Duodenal mucosa (tissue), 2 donors: ENCODE data around the gene DGCR6L.
"Not testable (repeated sequence)": the region's sequence is repeated elsewhere in the genome, so short reads cannot be mapped to it uniquely, and the experiment has no call there.

Source experiments
- H3K27ac ChIP-seq: one replicate; pipeline ENCODE4 v1.7.0; 2013; ENCODE audit warnings: low read depth, low read length
- H3K27me3 ChIP-seq, 2 donors: one replicate each; pipeline ENCODE4 v1.7.0; 2013; ENCODE audit warnings: low read length in 2 of 2, control low read depth in 1 of 2; ENCODE audit not compliant: insufficient read depth in 2 of 2, control insufficient read depth in 1 of 2
- H3K36me3 ChIP-seq, 2 donors: one replicate each; pipeline ENCODE4 v1.7.0; 2013; ENCODE audit warnings: low read length in 2 of 2, control low read depth in 1 of 2; ENCODE audit not compliant: insufficient read depth in 2 of 2, control insufficient read depth in 1 of 2
- H3K4me1 ChIP-seq, 2 donors: one replicate each; pipeline ENCODE4 v1.7.0; 2013; ENCODE audit warnings: low read length in 2 of 2, control low read depth in 1 of 2; ENCODE audit not compliant: insufficient read depth in 2 of 2, control insufficient read depth in 1 of 2
- H3K4me3 ChIP-seq, 2 donors: one replicate each; pipeline ENCODE4 v1.7.0; 2013; ENCODE audit warnings: low read length in 2 of 2, low read depth in 1 of 2
- H3K9ac ChIP-seq, 2 donors: one replicate each; pipeline ENCODE4 v1.7.0; 2013; ENCODE audit warnings: low read length in 2 of 2, low read depth in 1 of 2
- H3K9me3 ChIP-seq, 2 donors: one replicate each; pipeline ENCODE4 v1.7.0; 2013; ENCODE audit warnings: low read length in 2 of 2, control low read depth in 1 of 2; ENCODE audit not compliant: control insufficient read depth in 1 of 2

The DGCR6L gene

GRCh38 chr22:20315337-20316216 is 4.3 kb downstream of the DGCR6L start:
- Histone ChIP-seq H3K36me3 (peaks cover 0 to 3% of the 10 kb centered on the region in 2 donors), H3K4me1 (peaks cover 6 to 9% of the 10 kb centered on the region in 2 donors), H3K27me3 (no peaks in the 10 kb centered on the region), H3K27ac (no peak overlapping the region), H3K9ac (no peak overlapping the region), H3K9me3 (no peaks in the 10 kb centered on the region), H3K4me3 (no peak overlapping the region)

- not testable (repeated sequence) for H3K36me3 ChIP-seq, H3K4me3 ChIP-seq, H3K9me3 ChIP-seq, H3K27me3 ChIP-seq, H3K27ac ChIP-seq, H3K9ac ChIP-seq, H3K4me1 ChIP-seq
These were observed 5.0 kb downstream of the DGCR6L start for GRCh38 chr22:20314741-20315336.

- H3K9ac ChIP-seq, H3K27me3 ChIP-seq, H3K9me3 ChIP-seq, H3K27ac ChIP-seq, H3K4me1 ChIP-seq, H3K36me3 ChIP-seq, H3K4me3 ChIP-seq: not testable (repeated sequence)
These were observed 5.7 kb downstream of the DGCR6L start for GRCh38 chr22:20314206-20314605.

GRCh38 chr22:20313306-20314077 is 6.4 kb downstream of the DGCR6L start:
- H3K36me3 ChIP-seq, H3K4me3 ChIP-seq, H3K9me3 ChIP-seq, H3K27me3 ChIP-seq, H3K27ac ChIP-seq, H3K4me1 ChIP-seq, H3K9ac ChIP-seq: not testable (repeated sequence)

GRCh38 chr22:20312396-20313191 is 7.3 kb downstream of the DGCR6L start:
- no peak overlapping the region for H3K27ac ChIP-seq

GRCh38 chr22:20311249-20312062 is 8.4 kb downstream of the DGCR6L start:
- not testable (repeated sequence) for H3K9me3 ChIP-seq, H3K4me1 ChIP-seq, H3K4me3 ChIP-seq, H3K9ac ChIP-seq, H3K27ac ChIP-seq, H3K36me3 ChIP-seq, H3K27me3 ChIP-seq

More at GRCh38 chr22:20312396-20313191, 7.3 kb downstream of the DGCR6L start:
- Histone ChIP-seq H3K4me1 (no peaks in the 10 kb centered on the region), H3K9ac (no peak overlapping the region), H3K36me3 (peaks cover 0 to 3% of the 10 kb centered on the region in 2 donors), H3K27me3 (no peaks in the 10 kb centered on the region), H3K9me3 (no peaks in the 10 kb centered on the region), H3K4me3 (no peak overlapping the region)

- not testable (repeated sequence) for H3K9me3 ChIP-seq, H3K36me3 ChIP-seq, H3K27me3 ChIP-seq, H3K9ac ChIP-seq, H3K4me1 ChIP-seq, H3K4me3 ChIP-seq, H3K27ac ChIP-seq
These were observed 9.1 kb downstream of the DGCR6L start for GRCh38 chr22:20310773-20311172.

- H3K4me3 ChIP-seq, H3K9ac ChIP-seq, H3K27me3 ChIP-seq, H3K27ac ChIP-seq, H3K36me3 ChIP-seq, H3K9me3 ChIP-seq, H3K4me1 ChIP-seq: not testable (repeated sequence)
These were observed 9.7 kb downstream of the DGCR6L start for GRCh38 chr22:20310180-20310579.

- H3K9me3 ChIP-seq, H3K27ac ChIP-seq, H3K4me3 ChIP-seq, H3K36me3 ChIP-seq, H3K4me1 ChIP-seq, H3K27me3 ChIP-seq, H3K9ac ChIP-seq: not testable (repeated sequence)
These were observed 10.8 kb downstream of the DGCR6L start for GRCh38 chr22:20308806-20309650.
